GM12873 (cell line): ENCODE data around the gene NADSYN1.

Source experiments
- TF ChIP-seq, protein P1 (sequence below): IDR thresholded peaks from 2 replicates; pipeline ENCODE4 v1.5.1; 2012; ENCODE audit warnings: low read depth, mild to moderate bottlenecking, moderate library complexity, low read length, control low read depth; ENCODE audit not compliant: insufficient read depth; ENCODE audit errors: missing control alignments

NADSYN1 gene

DNA sequence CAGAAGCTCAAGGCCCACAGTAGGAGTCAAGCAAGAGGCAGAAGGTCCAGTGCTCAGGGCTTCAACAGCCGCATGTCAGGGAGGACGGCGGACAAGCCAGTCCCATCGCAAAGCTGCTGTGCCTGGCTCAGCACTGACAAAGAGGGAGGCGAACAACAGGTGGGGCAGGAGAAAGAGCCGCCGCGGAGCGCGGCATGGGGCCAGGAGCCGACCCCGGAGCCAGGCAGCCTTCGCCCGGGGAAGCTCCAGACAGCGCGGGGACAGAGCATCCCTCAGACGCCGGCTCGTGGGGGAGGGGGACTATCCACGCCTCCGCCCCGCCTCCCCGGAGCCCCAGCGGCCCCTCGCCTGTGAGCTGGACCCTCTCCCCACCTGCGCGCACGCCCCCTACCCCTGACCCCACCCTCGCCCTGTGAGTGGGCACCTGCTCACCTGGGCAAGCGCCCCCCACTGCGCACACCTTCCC lies 5.2 kb upstream of the NADSYN1 start:
- TF ChIP-seq, protein P1, sequence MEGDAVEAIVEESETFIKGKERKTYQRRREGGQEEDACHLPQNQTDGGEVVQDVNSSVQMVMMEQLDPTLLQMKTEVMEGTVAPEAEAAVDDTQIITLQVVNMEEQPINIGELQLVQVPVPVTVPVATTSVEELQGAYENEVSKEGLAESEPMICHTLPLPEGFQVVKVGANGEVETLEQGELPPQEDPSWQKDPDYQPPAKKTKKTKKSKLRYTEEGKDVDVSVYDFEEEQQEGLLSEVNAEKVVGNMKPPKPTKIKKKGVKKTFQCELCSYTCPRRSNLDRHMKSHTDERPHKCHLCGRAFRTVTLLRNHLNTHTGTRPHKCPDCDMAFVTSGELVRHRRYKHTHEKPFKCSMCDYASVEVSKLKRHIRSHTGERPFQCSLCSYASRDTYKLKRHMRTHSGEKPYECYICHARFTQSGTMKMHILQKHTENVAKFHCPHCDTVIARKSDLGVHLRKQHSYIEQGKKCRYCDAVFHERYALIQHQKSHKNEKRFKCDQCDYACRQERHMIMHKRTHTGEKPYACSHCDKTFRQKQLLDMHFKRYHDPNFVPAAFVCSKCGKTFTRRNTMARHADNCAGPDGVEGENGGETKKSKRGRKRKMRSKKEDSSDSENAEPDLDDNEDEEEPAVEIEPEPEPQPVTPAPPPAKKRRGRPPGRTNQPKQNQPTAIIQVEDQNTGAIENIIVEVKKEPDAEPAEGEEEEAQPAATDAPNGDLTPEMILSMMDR, result no peak

DNA sequence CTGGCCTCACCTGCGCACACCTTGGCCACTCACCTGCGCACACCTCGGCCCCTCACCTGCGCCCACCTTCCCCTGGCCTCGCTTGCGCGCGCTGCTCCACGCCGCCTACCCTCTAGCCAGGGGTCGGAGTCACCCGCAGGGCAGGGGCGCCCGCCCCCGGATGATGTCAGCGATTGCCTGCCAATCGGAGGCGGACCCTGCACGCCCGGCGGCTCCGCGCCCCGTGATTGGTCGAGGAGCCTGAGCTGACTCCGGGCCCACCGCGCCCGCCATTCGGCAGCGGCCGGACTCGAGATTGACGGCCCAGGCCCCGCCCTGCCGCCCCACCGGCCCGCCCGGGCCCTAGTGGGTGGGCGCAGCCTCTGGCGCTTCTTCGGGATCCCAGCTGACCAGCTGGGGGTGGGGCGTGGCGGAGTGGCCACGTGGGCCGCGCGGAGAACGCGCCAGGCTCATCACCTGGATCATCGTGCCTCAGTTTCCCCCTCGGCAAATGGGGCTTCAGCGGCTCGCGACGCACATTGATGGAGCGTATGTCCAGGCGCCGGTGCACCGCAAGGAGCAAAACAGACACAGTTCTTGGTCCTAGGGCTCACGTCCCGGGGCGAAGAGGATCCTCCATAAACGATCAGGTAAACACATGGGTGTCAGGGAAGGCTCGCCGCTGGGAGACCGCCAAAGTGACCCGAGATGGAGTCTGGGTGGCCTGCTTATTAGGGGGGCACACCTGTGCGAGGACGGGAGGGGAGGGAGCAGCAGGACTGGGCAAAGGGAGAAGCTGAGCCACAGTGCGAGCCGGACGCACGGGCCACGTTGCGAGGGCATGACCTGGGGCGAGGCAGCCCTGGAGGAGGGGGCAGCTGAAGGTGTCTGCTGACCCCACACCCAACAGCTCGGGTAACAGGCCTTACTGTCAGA lies 4.5 kb upstream of the NADSYN1 start, which contains the start of gene DHCR7:
Gene DHCR7 (minus strand): TSS at position 137 of the 915 bp plus-strand sequence. CDS start 3,441 bp downstream, outside the sequence.
- TF ChIP-seq, protein P1, result no peak

DNA sequence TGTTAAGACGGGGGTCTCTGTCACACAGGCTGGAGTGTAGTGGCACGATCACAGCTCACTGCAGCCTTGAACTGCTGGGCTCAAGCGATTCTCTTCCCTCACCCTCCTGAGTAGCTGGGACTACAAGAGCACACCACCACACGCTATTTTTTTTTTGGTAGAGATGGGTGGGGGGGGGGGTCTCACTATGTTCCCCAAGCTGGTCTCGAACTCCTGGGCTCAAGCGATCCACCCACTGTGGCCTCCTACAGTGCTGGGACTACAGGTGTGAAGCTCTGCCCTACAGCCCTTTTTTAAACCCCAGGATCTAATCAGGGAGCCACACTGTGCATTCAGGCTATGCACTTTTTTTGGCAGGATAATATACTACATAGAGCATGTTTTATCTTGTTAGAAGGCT lies 3.4 kb upstream of the NADSYN1 start:
- TF ChIP-seq, protein P1, result no peak

DNA sequence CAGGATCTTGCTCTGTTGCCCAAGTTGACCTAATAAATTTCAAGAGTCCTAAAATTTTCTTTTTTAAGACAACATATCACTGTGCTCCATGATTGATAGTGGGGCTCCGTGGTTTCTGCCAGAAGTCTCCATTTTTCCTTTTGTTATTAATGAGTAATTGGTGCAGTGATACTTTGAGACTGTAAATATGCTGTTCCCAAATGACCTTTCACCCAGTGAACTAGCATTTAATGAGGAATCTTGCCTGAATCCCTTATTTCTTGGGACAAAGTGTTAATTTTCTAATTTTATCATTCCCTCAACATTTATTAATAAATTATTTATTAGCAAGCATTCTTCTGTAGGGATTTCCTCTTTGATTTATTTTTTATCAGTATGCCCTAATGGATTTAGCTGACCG lies 2.5 kb upstream of the NADSYN1 start:
- TF ChIP-seq, protein P1, result no peak

DNA sequence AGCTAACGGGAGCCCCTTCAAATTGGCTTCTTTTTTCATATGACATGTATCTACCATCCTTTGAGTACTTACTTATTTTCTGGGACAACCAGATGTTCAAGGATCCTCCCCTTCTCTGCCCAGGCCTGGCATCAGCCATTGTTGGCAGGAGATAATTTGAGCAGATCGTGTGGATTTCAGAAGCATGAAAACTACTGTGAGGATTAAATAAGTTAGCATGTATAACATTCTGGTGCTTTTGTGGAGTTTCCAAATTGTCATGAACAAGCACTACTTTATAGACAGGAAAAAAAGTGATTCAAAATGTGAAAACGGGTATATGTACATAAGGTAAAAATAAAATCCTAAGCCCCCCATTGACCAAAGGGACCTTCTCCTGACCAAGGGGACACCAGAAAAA lies 2.1 kb upstream of the NADSYN1 start:
- TF ChIP-seq, protein P1, result no peak

DNA sequence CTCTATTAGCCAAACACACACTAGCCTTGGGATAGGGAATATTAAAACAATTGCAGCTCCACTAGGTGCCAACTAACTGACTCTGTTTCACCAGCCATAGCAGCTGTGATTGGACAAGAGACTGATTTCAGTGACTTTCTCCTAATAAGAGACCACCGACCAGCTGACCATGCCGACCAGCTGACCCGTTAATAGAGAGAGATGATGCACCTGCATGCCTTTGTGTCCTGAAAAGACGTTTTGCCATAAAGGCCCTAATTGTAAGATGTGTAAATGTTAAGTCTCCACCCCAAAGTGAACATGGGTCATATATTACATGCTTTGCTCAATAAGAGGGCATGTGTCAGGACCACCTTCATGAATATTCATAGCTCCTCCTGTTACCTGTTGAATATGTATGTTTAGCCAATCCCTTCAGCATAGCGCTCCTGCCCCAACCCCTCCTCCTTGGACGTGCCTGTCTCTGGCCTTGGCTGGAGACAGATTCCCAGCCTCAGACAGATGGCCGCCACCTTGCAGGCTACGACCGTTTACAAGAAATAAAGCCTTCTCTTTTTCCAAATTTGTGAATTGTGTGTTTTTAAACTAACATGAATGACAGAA lies 1.3 kb upstream of the NADSYN1 start:
- TF ChIP-seq, protein P1, result no peak

DNA sequence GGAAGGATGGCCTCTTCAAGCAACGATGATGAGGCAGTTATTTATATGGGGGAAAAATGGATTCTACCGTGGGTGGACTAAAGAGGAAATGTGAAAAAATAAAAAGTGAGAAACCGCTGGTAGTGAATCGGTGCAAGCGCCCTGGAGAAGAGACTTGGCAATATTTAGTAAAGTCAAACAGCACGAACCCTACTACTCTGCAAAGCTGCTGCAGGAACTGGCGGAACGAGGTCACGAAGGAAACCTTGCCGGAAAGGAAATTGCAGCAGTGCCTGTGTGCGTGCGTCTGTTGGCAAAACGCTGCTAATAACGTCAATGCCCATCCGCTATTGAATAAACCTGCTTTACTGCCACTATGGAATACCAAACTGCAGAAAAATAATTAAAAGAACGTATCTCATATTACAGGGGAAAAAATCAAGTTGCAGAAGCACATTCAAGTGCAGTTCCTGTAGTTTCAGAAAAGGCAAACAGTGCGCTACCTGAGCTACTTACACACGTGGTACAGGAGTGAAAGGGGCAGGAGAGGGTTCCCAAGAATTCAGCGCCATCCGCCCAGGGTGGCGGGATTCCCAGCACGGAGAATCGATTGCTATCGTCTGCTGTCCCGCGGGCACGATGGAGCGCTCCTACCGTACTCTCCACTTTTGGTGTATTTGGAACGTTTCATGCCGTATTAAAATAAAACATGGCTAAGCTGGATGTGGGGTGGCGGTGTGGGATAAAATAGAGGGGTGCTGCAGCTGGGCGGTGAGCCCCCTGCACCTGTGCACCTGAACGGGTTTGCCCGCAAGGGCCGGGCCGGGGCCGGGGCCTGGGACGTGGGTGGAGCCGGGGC lies 585 bp upstream of the NADSYN1 start:
- TF ChIP-seq, protein P1, result no peak
